Transverse colon (tissue), 4 donors: ENCODE results near the gene PLPP1. TPM values are rescaled to one million over a fixed set of nuclear protein-coding genes. Genes with fewer than 3 reads are reported as not detected.

Experiments
- DNase-seq: peaks from one replicate; pipeline ENCODE4 v3.0.0-alpha.2; 2019
- H3K27ac ChIP-seq, 4 donors: fragments of 200-600 bp; sonication (generic); 2 replicates each; pipeline ENCODE4 v1.5.1; 2016 to 2018; ENCODE audit warnings: inconsistent platforms in 4 of 4
- H3K27me3 ChIP-seq: fragments of 200-600 bp; sonication (generic); 2 replicates; pipeline ENCODE4 v1.5.1; 2017; ENCODE audit warnings: inconsistent platforms
- H3K36me3 ChIP-seq, 4 donors: fragments of 200-600 bp; sonication (generic); 2 replicates each; pipeline ENCODE4 v1.5.1; 2017 to 2019; ENCODE audit warnings: inconsistent platforms in 4 of 4
- H3K4me1 ChIP-seq, 4 donors: fragments of 200-600 bp; sonication (generic); 2 replicates each; pipeline ENCODE4 v1.5.1; 2017 to 2020; ENCODE audit warnings: inconsistent platforms in 4 of 4
- H3K4me3 ChIP-seq, 4 donors: fragments of 200-600 bp; sonication (generic); 1 replicate in 1 of 4; 2 replicates in 3 of 4; pipeline versions ENCODE4 v1.5.1 to v1.6.1; 2017 to 2019; ENCODE audit warnings: inconsistent platforms in 4 of 4
- H3K9me3 ChIP-seq, 2 donors: fragments of 200-600 bp; sonication (generic); 2 replicates each; pipeline ENCODE4 v1.5.1; 2017 to 2019; ENCODE audit warnings: inconsistent platforms in 2 of 2
- EP300 ChIP-seq: sonication (generic); formaldehyde crosslinking; IDR thresholded peaks from one replicate; pipeline ENCODE4 v1.6.1; 2017; ENCODE audit warnings: antibody characterized with exemption, low read depth
- POLR2A ChIP-seq: fragments of 450-650 bp; IDR thresholded peaks from one replicate; pipeline ENCODE4 v1.6.1; 2016; ENCODE audit warnings: antibody characterized with exemption, mild to moderate bottlenecking, moderate library complexity
- POLR2AphosphoS5 ChIP-seq, 3 donors: sonication (generic); formaldehyde crosslinking; IDR thresholded peaks; one replicate each; pipeline ENCODE4 v1.6.1; 2016; ENCODE audit warnings: antibody characterized with exemption in 3 of 3
- WGBS, 2 donors: methylation state at CpG; one replicate each; pipeline ENCODE4 v1.1.5; 2018; ENCODE audit warnings: low coverage in 1 of 2; 5-methylcytosine and 5-hydroxymethylcytosine counted together
- in situ Hi-C, 4 donors: fragments of 200-750 bp; cut with MboI; loops; one replicate each; pipeline versions ENCODE4 v1.15.0 to v1.15.1; 2017; ENCODE audit warnings: low sequenced_read_pairs in 3 of 4, low pct_ligation_motif_present in 1 of 4, low pct_unique_long_range_greater_than_20kb in 1 of 4
- intact Hi-C: fragments of 100-400 bp; cut with DNase I; formaldehyde crosslinking; loops from one replicate; pipeline ENCODE4 v1.15.1; 2023; ENCODE audit warnings: low total_unique reads
- total RNA-seq, 4 donors: library from RNA; depleted of rRNA; stranded (reverse); fragments of >200 nt; gene quantifications; one replicate each; pipeline ENCODE4 v1.1.0, GENCODE V29; 2016
- TF ChIP-seq, protein P1 (sequence below), 5 experiments: fragments of 200-600 bp in 3 of 5; fragments of 450-650 bp in 2 of 5; sonication (generic) in 3 of 5; IDR thresholded peaks; 1 replicate in 2 of 5; 2 replicates in 3 of 5; pipeline ENCODE4 v1.5.1; 2016 to 2017; ENCODE audit warnings: antibody characterized with exemption in 5 of 5, inconsistent platforms in 3 of 5, mild to moderate bottlenecking in 2 of 5, moderate library complexity in 1 of 5

Gene PLPP1
- total RNA-seq, 4 donors from 2014 or later = 222 to 335 (median 288) TPM

DNA sequence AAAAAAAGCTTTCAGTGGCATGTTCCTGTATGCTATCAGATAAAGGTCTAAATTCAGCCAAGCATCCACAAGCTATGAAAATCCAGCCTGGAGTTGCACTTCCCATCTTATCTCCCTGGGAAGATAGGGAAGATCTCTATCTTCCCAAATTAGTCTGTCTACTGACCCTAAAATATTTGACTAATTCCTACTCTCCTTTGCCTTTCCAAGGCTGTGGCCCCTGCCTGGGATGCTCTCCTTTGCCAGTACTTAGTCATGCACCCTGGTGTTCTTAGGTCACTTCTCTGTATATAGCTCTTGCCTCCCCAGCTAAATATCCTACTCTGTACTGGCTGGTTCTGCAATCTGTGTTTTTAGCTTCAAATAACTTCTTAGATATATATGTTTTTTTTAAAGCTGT is 44.0 kb upstream of the PLPP1 start:
- H3K27ac ChIP-seq = no peak overlapping the region
- peaks cover 4 to 14% (median 9%) of the 10 kb centered on the region in 4 donors for H3K4me1 ChIP-seq
- H3K36me3 ChIP-seq = no peaks in the 10 kb centered on the region
- no peaks in the 10 kb centered on the region for H3K9me3 ChIP-seq
- intact Hi-C loops = no loop called here
- H3K27me3 ChIP-seq = no peaks in the 10 kb centered on the region
- in situ Hi-C loops = no loop called here
- no peak for DNase-seq
- H3K4me3 ChIP-seq = no peak overlapping the region
- TF ChIP-seq POLR2AphosphoS5 (IDR thresholded peaks at IDR 0.05) (no peak), EP300 (no peak), POLR2A (no peak)
- TF ChIP-seq, protein P1, sequence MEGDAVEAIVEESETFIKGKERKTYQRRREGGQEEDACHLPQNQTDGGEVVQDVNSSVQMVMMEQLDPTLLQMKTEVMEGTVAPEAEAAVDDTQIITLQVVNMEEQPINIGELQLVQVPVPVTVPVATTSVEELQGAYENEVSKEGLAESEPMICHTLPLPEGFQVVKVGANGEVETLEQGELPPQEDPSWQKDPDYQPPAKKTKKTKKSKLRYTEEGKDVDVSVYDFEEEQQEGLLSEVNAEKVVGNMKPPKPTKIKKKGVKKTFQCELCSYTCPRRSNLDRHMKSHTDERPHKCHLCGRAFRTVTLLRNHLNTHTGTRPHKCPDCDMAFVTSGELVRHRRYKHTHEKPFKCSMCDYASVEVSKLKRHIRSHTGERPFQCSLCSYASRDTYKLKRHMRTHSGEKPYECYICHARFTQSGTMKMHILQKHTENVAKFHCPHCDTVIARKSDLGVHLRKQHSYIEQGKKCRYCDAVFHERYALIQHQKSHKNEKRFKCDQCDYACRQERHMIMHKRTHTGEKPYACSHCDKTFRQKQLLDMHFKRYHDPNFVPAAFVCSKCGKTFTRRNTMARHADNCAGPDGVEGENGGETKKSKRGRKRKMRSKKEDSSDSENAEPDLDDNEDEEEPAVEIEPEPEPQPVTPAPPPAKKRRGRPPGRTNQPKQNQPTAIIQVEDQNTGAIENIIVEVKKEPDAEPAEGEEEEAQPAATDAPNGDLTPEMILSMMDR (IDR thresholded peaks at IDR 0.05) = no peak

- 11 to 39% methylated on average over 4 to 6 of the region's 6 CpGs for WGBS, 2 donors
- Histone ChIP-seq H3K4me1 (peaks cover 6 to 14% (median 9%) of the 10 kb centered on the region in 4 donors), H3K27me3 (no peaks in the 10 kb centered on the region), H3K27ac (peak overlapping the region; percentile 11 to 68 (median 19)), H3K4me3 (no peak overlapping the region), H3K36me3 (no peaks in the 10 kb centered on the region), H3K9me3 (no peaks in the 10 kb centered on the region)
- TF ChIP-seq POLR2AphosphoS5 (IDR thresholded peaks at IDR 0.05) (peak in 2 of 3 donors; percentile 12 to 19), EP300 (no peak)
- in situ Hi-C loops = no loop called here
- DNase-seq = peak; percentile 31
- intact Hi-C loops = no loop called here
Observed at GRCh38 chr5:55577353-55578060, 42.7 kb upstream of the PLPP1 start.

GRCh38 chr5:55576661-55577060 is 41.9 kb upstream of the PLPP1 start:
- intact Hi-C loops = no loop called here
- H3K27ac ChIP-seq = peak overlapping the region; percentile 11 to 68 (median 29)

DNA sequence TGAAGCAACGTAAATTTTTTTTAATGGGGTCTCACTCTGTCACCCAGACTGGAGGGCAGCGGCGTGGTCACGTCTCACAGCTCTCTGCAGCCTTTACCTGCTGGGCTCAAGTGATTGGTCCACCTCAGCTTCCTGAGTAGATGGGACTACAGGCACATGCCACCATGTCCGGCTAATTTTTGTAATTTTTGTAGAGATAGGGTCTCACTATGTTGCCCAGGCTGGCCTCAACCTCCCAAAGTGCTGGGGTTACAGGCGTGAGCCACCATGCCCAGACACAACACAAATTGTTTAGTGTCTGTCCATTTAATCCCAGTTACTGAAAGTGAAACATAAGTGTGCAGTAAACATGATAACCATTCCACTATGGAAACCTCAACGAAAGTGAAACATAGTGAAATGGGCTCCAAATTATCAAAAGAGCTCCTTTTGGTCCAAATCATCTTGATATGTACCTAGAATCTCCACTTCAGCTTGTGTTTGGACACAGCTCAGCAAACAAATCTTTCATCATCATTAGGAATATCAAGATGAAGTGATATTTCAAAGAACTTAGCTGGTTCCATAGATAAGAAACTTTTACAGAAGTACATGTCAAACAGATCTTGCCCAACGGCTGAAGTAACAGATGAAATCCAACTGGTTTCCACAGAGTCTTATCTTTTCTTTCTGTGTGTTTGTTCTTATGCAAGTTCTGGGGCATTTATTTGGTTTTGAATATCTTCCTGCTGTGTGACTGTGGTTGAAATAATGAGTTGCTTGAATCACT is 41.2 kb upstream of the PLPP1 start:
- no peak for DNase-seq
- 82% methylated on average over 4 to 8 of the region's 8 CpGs for WGBS, 2 donors
- Histone ChIP-seq H3K4me3 (no peak overlapping the region), H3K9me3 (no peaks in the 10 kb centered on the region), H3K27me3 (no peaks in the 10 kb centered on the region), H3K4me1 (peaks cover 6 to 14% (median 11%) of the 10 kb centered on the region in 4 donors), H3K36me3 (no peaks in the 10 kb centered on the region), H3K27ac (peak overlapping the region in 2 of 4 donors; percentile 11 to 68)
- TF ChIP-seq POLR2AphosphoS5 (IDR thresholded peaks at IDR 0.05) (no peak), EP300 (no peak)
- intact Hi-C loops = no loop called here
- in situ Hi-C loops = no loop called here

More at GRCh38 chr5:55576661-55577060, 41.9 kb upstream of the PLPP1 start:
- in situ Hi-C loops = no loop called here
- DNase-seq = no peak
- 56 to 67% methylated on average over 2 of the region's 2 CpGs for WGBS, 2 donors
- no peaks in the 10 kb centered on the region for H3K27me3 ChIP-seq
- H3K4me1 ChIP-seq = peaks cover 6 to 14% (median 11%) of the 10 kb centered on the region in 4 donors
- TF ChIP-seq POLR2A (no peak), POLR2AphosphoS5 (IDR thresholded peaks at IDR 0.05) (no peak), EP300 (no peak)
- TF ChIP-seq, protein P1 (IDR thresholded peaks at IDR 0.05) = no peak
- H3K4me3 ChIP-seq = no peak overlapping the region
- no peaks in the 10 kb centered on the region for H3K9me3 ChIP-seq
- no peaks in the 10 kb centered on the region for H3K36me3 ChIP-seq

GRCh38 chr5:55572600-55572999 is 37.8 kb upstream of the PLPP1 start:
- in situ Hi-C loops = no loop called here

More at GRCh38 chr5:55572600-55572999, 37.8 kb upstream of the PLPP1 start:
- Histone ChIP-seq H3K27ac (no peak overlapping the region), H3K9me3 (no peaks in the 10 kb centered on the region), H3K27me3 (no peaks in the 10 kb centered on the region), H3K36me3 (no peaks in the 10 kb centered on the region), H3K4me1 (peaks cover 8 to 17% (median 11%) of the 10 kb centered on the region in 4 donors), H3K4me3 (no peak overlapping the region)
- no peak for TF ChIP-seq POLR2AphosphoS5 (IDR thresholded peaks at IDR 0.05)
- TF ChIP-seq POLR2A = no peak
- TF ChIP-seq, protein P1 (IDR thresholded peaks at IDR 0.05) = no peak
- no peak for TF ChIP-seq EP300
- intact Hi-C loops = no loop called here
- no peak for DNase-seq
- 67 to 84% methylated on average over 1 to 4 of the region's 4 CpGs for WGBS, 2 donors
